ENCODE data around the gene CCDC17. TPM values are rescaled to one million over a fixed set of nuclear protein-coding genes. Genes with fewer than 3 reads are reported as not detected.

The CCDC17 gene
- polyA plus RNA-seq, 2 of the 4 experiments (the other 2 are of a cell fraction) = 0.26 to 0.50 TPM

DNA sequence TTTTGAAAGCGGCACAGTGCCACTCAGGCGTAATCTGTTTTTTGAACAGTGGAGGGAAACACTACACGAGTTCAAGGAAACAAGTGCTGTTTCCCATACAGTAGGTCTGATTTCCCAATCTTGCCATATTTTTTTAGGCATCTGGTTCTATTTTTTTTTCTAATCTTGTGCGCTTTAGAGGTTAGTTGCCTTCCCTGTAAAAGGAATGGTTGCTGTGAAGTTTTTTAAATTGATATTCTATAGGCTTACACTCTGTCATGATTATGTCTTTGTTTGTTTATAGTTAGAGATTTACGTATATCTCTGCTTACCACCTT, 38.8 kb downstream of the CCDC17 start:
- no peak for TF ChIP-seq HDAC2 (IDR thresholded peaks at IDR 0.05)
- TF ChIP-seq JUNB (IDR thresholded peaks at IDR 0.05) = no peak
- TF ChIP-seq HEYL (CRISPR knock-in tag; IDR thresholded peaks at IDR 0.05) = no peak
- TF ChIP-seq, protein P1, sequence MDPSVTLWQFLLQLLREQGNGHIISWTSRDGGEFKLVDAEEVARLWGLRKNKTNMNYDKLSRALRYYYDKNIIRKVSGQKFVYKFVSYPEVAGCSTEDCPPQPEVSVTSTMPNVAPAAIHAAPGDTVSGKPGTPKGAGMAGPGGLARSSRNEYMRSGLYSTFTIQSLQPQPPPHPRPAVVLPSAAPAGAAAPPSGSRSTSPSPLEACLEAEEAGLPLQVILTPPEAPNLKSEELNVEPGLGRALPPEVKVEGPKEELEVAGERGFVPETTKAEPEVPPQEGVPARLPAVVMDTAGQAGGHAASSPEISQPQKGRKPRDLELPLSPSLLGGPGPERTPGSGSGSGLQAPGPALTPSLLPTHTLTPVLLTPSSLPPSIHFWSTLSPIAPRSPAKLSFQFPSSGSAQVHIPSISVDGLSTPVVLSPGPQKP (IDR thresholded peaks at IDR 0.05; ENCODE audit: low read depth, low read length) = no peak
- no peak for TF ChIP-seq EHMT2 (IDR thresholded peaks at IDR 0.05; ENCODE audit: low read depth)
- TF ChIP-seq FOXS1 (CRISPR knock-in tag; IDR thresholded peaks at IDR 0.05) = no peak
- TF ChIP-seq CBX8 (IDR thresholded peaks at IDR 0.05) = no peak
- TF ChIP-seq HOXB5 (CRISPR knock-in tag; IDR thresholded peaks at IDR 0.05) = no peak
- no peak for TF ChIP-seq CBX2 (IDR thresholded peaks at IDR 0.05; ENCODE audit: borderline replicate concordance, low read depth)
- TF ChIP-seq MAFK (IDR thresholded peaks at IDR 0.05; ENCODE audit: partially characterized antibody) = no peak
- TF ChIP-seq, protein P2, sequence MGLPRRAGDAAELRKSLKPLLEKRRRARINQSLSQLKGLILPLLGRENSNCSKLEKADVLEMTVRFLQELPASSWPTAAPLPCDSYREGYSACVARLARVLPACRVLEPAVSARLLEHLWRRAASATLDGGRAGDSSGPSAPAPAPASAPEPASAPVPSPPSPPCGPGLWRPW (IDR thresholded peaks at IDR 0.05) = no peak
- TF ChIP-seq, protein P3, sequence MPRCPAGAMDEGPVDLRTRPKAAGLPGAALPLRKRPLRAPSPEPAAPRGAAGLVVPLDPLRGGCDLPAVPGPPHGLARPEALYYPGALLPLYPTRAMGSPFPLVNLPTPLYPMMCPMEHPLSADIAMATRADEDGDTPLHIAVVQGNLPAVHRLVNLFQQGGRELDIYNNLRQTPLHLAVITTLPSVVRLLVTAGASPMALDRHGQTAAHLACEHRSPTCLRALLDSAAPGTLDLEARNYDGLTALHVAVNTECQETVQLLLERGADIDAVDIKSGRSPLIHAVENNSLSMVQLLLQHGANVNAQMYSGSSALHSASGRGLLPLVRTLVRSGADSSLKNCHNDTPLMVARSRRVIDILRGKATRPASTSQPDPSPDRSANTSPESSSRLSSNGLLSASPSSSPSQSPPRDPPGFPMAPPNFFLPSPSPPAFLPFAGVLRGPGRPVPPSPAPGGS (IDR thresholded peaks at IDR 0.05) = no peak
- TF ChIP-seq EP300 (IDR thresholded peaks at IDR 0.05) = no peak
- no peak for TF ChIP-seq KDM1A (IDR thresholded peaks at IDR 0.05; ENCODE audit: low read depth)
- TF ChIP-seq ESRRA (IDR thresholded peaks at IDR 0.05; ENCODE audit: borderline replicate concordance, low read length) = no peak
- no peak for TF ChIP-seq NFE2L2 (conservative IDR thresholded peaks at IDR 0.05; ENCODE audit: low read length)
- ChIA-PET CTCF (no interaction called here), POLR2A (interaction anchor here (0.8 to 3.6 kb wide), 3 partner anchors 9 to 64 kb away, joined by 3 to 27 read pairs (median 3); partner anchors contain the start of genes AKR1A1 and PRDX1)
- Histone ChIP-seq H3K4me2 (peak overlapping the region; percentile 94), H3K4me1 (peaks cover 14% of the 10 kb centered on the region; the same call in 2 of the 3 replicates), H3K27ac (peak overlapping the region in 1 of 2 experiments; percentile 98; a peak in 2 of 6 replicates), H3K9me3 (no peaks in the 10 kb centered on the region), H3K4me3 (peak overlapping the region; percentile 89)
- DNase-seq (ENCODE audit: low read depth in 1 of 2, low spot score in 1 of 2) = no peak
- WGBS (ENCODE audit: missing lambda C conversion rate) = 2% methylated on average over 5 of the region's 5 CpGs
- no peak for FAIRE-seq
- no peak for ATAC-seq

DNA sequence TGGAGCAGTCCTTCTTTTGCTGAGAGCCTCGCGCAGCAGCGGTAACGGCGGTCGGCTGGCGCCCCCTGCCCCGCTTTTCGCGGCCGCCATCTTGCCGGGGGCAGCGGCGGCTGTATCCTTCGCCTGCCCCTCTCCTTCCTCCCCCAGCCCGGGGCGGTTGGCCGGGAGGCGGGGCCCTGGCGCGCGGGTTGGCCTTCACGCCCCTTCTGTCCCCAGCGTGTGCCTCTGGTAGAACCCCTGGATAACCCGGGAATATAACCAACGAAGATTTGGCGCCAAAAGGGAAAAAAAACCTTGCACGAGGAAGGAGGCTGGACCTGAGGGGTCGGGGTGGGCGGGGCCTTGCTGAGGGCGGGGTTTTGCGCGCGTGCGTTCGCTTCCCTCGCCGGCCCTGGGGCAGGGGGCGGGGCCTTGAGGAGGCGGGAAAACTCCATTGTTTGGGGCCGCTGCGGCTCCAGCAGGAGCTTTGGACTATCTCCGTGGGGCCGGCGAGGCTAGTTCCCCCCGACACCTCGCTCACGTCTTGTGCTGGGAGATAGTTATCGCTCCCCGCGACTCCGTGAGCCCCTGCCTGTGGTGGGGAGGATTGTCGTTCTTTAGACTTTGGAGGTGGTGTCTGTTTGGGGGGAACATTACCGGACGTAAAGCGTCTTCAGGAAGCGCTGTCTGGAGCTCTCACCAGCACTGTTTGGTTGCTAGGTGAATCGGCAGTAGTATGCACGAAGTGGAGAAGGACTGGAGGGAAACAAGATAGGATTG, 39.3 kb downstream of the CCDC17 start:
- ChIA-PET CTCF (no interaction called here), POLR2A (interaction anchor here (0.8 to 3.6 kb wide), 4 partner anchors 9 to 104 kb away, joined by 3 to 27 read pairs (median 4); partner anchors contain the start of genes AKR1A1, PRDX1 and TMEM69)
- FAIRE-seq (no peak), DNase-seq (ENCODE audit: low read depth in 1 of 2, low spot score in 1 of 2) (peak; percentile 71 to 89), ATAC-seq (peak; percentile 68 to 70)
- no peaks in the 10 kb centered on the region for H3K9me3 ChIP-seq
- H3K4me2 ChIP-seq = peak overlapping the region; percentile 94
- WGBS (ENCODE audit: missing lambda C conversion rate) = 4% methylated on average over 9 of the region's 59 CpGs
- no peak for TF ChIP-seq CHD4 (IDR thresholded peaks at IDR 0.05; ENCODE audit: borderline replicate concordance)
- TF ChIP-seq, protein P4, sequence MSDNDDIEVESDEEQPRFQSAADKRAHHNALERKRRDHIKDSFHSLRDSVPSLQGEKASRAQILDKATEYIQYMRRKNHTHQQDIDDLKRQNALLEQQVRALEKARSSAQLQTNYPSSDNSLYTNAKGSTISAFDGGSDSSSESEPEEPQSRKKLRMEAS (IDR thresholded peaks at IDR 0.05) = peak; percentile 45; the same call in 1 of the 2 replicates
- TF ChIP-seq, protein P5, sequence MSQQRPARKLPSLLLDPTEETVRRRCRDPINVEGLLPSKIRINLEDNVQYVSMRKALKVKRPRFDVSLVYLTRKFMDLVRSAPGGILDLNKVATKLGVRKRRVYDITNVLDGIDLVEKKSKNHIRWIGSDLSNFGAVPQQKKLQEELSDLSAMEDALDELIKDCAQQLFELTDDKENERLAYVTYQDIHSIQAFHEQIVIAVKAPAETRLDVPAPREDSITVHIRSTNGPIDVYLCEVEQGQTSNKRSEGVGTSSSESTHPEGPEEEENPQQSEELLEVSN (IDR thresholded peaks at IDR 0.05; ENCODE audit: borderline replicate concordance, low read depth) = peak; percentile 62
- 0 out of 2 replicates have a peak, but pooled peaks have one; percentile 25 for TF ChIP-seq PHF8 (IDR thresholded peaks at IDR 0.05; ENCODE audit: borderline replicate concordance, low read depth)
- TF ChIP-seq KDM5A (IDR thresholded peaks at IDR 0.05) = 0 out of 2 replicates have a peak, but pooled peaks have one; percentile 38
- H3K4me1 ChIP-seq = peaks cover 13% of the 10 kb centered on the region; the same call in 2 of the 3 replicates
- H3K27ac ChIP-seq = peak overlapping the region; percentile 91 to 98
- peak overlapping the region; percentile 89 for H3K4me3 ChIP-seq

All from A549 (cell line).